ENCODE measurements around the gene BTBD16. TPM values are rescaled to one million over a fixed set of nuclear protein-coding genes. Genes with fewer than 3 reads are reported as not detected.

The BTBD16 gene
- total RNA-seq = under 0.01 TPM in 1 of 2 replicates, not detected in the other

DNA sequence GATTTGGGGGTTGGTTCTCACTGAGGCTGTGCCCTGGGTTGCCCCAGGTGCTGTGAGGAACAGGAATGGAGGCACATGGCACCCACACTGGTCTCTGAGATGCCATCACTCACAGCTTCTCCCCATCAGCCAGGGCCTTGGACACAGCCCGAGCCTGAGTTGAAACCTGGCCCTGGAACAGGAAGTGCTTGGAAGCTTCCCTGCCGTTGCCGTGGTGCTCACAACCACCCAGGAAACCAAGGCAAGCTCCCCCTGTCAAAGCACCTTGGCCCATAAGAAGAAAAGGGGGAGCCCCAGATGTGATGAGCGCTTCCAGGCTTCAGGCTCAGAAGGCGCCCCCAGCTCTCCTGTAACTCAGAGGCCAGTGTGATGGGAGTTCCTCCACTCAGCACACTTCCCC lies at the start of gene BTBD16:
Gene BTBD16, plus strand, starts transcription at position 221 of the 400 bp plus-strand sequence. CDS start 3,786 bp downstream, outside the sequence.

DNA sequence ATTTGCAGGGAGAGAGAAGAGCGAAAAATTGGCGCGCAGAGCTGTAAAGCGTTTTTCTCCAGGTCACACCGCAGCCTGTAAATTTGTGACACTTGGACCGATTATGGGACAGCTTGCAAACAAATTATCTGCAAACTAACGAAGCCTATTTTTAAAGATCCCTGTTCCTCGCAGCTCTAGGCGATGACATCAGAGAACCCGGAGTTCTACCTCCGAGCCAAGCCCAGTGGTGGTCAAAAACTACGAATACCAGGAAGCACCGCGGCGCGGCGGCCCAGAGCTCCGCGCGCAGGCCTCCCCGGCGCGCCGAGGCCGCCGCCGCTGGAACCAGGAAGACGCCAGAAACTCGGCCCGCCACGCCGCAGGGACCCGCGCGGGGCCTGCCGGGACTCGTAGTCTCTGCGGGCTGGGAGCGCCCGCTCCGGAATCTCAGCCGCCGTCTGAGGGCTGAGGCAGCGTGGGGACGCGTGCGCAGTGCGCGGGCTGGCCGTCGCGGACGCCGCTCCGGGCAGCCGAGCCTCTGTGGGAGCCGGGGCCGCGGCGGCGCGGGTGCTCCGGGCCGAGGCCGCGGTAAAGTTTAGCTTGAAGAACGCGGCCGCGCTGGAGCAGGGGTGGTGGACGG lies 103.3 kb downstream of the BTBD16 start, which contains the start of gene PLEKHA1:
Gene PLEKHA1, plus strand, starts transcription at position 472 of the 622 bp plus-strand sequence. CDS start 18,493 bp downstream, outside the sequence.

Other genes with a start within 250 kb of the BTBD16 start
- 12.7 and 13.9 TPM in 2 replicates for gene PLEKHA1, start 103.4 kb downstream of the BTBD16 start, total RNA-seq
- gene ARMS2, start 183.4 kb downstream of the BTBD16 start, total RNA-seq = not detected in 2 replicates
- gene HTRA1, start 190.3 kb downstream of the BTBD16 start, total RNA-seq = 142 and 218 TPM in 2 replicates

Data from smooth muscle cell of bladder (primary cell).